Esophagus squamous epithelium (tissue), 5 donors: Measurements from ENCODE around the gene RBKS. TPM values are rescaled to one million over a fixed set of nuclear protein-coding genes. Genes with fewer than 3 reads are reported as not detected.
A peak's percentile ranks its signal among the peaks of the same experiment; 100 is the strongest.

ENCODE experiments used
- DNase-seq: peaks from one replicate; lab custom pipeline; 2025; lab: John Stamatoyannopoulos, UW
- H3K27ac ChIP-seq, 4 donors: fragments of 200-600 bp; sonication (generic); one replicate each; pipeline ENCODE4 v1.5.1; 2016 to 2019; ENCODE audit warnings: mild to moderate bottlenecking in 1 of 4
- H3K27me3 ChIP-seq, 4 donors: fragments of 200-600 bp; sonication (generic); 1 replicate in 3 of 4; 2 replicates in 1 of 4; pipeline versions ENCODE4 v1.5.1 to v1.6.0; 2017 to 2021; ENCODE audit warnings: antibody characterized with exemption in 1 of 4
- H3K36me3 ChIP-seq, 3 donors: fragments of 200-600 bp; sonication (generic); one replicate each; pipeline ENCODE4 v1.5.1; 2016 to 2019
- H3K4me1 ChIP-seq, 3 donors: fragments of 200-600 bp; sonication (generic); one replicate each; pipeline ENCODE4 v1.5.1; 2017 to 2019
- H3K4me3 ChIP-seq, 4 donors: fragments of 200-600 bp; sonication (generic); 1 replicate in 3 of 4; 2 replicates in 1 of 4; pipeline ENCODE4 v1.5.1; 2016 to 2019; ENCODE audit warnings: mild to moderate bottlenecking in 2 of 4, moderate library complexity in 1 of 4
- H3K9me3 ChIP-seq, 3 donors: fragments of 200-600 bp; sonication (generic); one replicate each; pipeline ENCODE4 v1.5.1; 2016 to 2019
- CTCF ChIP-seq, 6 experiments: fragments of 450-650 bp in 4 of 6; fragments of 200-600 bp in 2 of 6; sonication (generic) in 2 of 6; IDR thresholded peaks; one replicate each; pipeline ENCODE4 v1.5.1; 2016 to 2019; ENCODE audit warnings: antibody characterized with exemption in 6 of 6, mild to moderate bottlenecking in 4 of 6, moderate library complexity in 4 of 6
- POLR2A ChIP-seq, 4 donors: fragments of 450-650 bp; IDR thresholded peaks; one replicate each; pipeline ENCODE4 v1.6.1; 2017; ENCODE audit warnings: antibody characterized with exemption in 4 of 4, mild to moderate bottlenecking in 4 of 4, moderate library complexity in 3 of 4
- WGBS, 2 donors: methylation state at CpG; one replicate each; pipeline ENCODE4 v1.1.5; 2018; 5-methylcytosine and 5-hydroxymethylcytosine counted together
- intact Hi-C: fragments of 100-400 bp; cut with DNase I; formaldehyde crosslinking; loops from one replicate; pipeline ENCODE4 v1.15.0; 2022
- total RNA-seq, 4 donors: library from RNA; depleted of rRNA; stranded (reverse); fragments of >200 nt; gene quantifications; one replicate each; pipeline ENCODE4 v1.1.0, GENCODE V29; 2016
- donor health status: DM: yes; HTN: yes; CAD: no.

The RBKS gene
- total RNA-seq, 4 donors from 2014 or later: 1.4 to 5.2 (median 1.6) TPM

GRCh38 chr2:27889774-27890145 lies 427 bp downstream of the RBKS start:
- H3K36me3 ChIP-seq: no peaks in the 10 kb centered on the region
- intact Hi-C loops: no loop called here
- H3K4me1 ChIP-seq: peaks cover 7 to 43% (median 20%) of the 10 kb centered on the region in 3 donors
- no peaks in the 10 kb centered on the region for H3K27me3 ChIP-seq
- TF ChIP-seq CTCF (IDR thresholded peaks at IDR 0.05) (no peak), POLR2A (IDR thresholded peaks at IDR 0.05) (no peak)
- peak overlapping the region; percentile 69 to 94 (median 77) for H3K4me3 ChIP-seq
- 12 to 13% methylated on average over 8 to 9 of the region's 10 CpGs for WGBS, 2 donors
- H3K27ac ChIP-seq: peak overlapping the region; percentile 93 to 99 (median 96)
- no peaks in the 10 kb centered on the region for H3K9me3 ChIP-seq
- DNase-seq: no peak

- H3K27ac ChIP-seq: peak overlapping the region in 3 of 4 donors; percentile 30 to 99 (median 97)
- WGBS, 2 donors: 59 to 72% methylated on average over 3 of the region's 3 CpGs
- intact Hi-C loops: no loop called here
- peaks cover 7 to 43% (median 20%) of the 10 kb centered on the region in 3 donors for H3K4me1 ChIP-seq
- H3K9me3 ChIP-seq: no peaks in the 10 kb centered on the region
- no peak overlapping the region for H3K4me3 ChIP-seq
- TF ChIP-seq CTCF (IDR thresholded peaks at IDR 0.05): no peak
- TF ChIP-seq POLR2A (IDR thresholded peaks at IDR 0.05): no peak
- no peak for DNase-seq
- no peaks in the 10 kb centered on the region for H3K27me3 ChIP-seq
- H3K36me3 ChIP-seq: no peaks in the 10 kb centered on the region
These were observed 1.4 kb downstream of the RBKS start for GRCh38 chr2:27888790-27889189.

GRCh38 chr2:27887830-27888229 lies 2.4 kb downstream of the RBKS start:
- H3K36me3 ChIP-seq: no peaks in the 10 kb centered on the region
- H3K27me3 ChIP-seq: no peaks in the 10 kb centered on the region
- H3K4me3 ChIP-seq: no peak overlapping the region
- H3K27ac ChIP-seq: peak overlapping the region in 2 of 4 donors; percentile 97 to 99
- intact Hi-C loops: no loop called here
- TF ChIP-seq CTCF (IDR thresholded peaks at IDR 0.05) (no peak), POLR2A (IDR thresholded peaks at IDR 0.05) (no peak)
- H3K9me3 ChIP-seq: no peaks in the 10 kb centered on the region
- DNase-seq: no peak
- WGBS, 2 donors: 76 to 93% methylated on average over 3 of the region's 3 CpGs
- H3K4me1 ChIP-seq: peaks cover 7 to 37% (median 20%) of the 10 kb centered on the region in 3 donors

GRCh38 chr2:27887111-27887510 lies 3.1 kb downstream of the RBKS start:
- peaks cover 7 to 30% (median 20%) of the 10 kb centered on the region in 3 donors for H3K4me1 ChIP-seq
- 41 to 83% methylated on average over 2 of the region's 2 CpGs for WGBS, 2 donors
- TF ChIP-seq CTCF (IDR thresholded peaks at IDR 0.05) (no peak), POLR2A (IDR thresholded peaks at IDR 0.05) (no peak)
- DNase-seq: no peak
- no peak overlapping the region for H3K27ac ChIP-seq
- no peak overlapping the region for H3K4me3 ChIP-seq
- H3K9me3 ChIP-seq: no peaks in the 10 kb centered on the region
- no peaks in the 10 kb centered on the region for H3K36me3 ChIP-seq
- intact Hi-C loops: no loop called here
- H3K27me3 ChIP-seq: no peaks in the 10 kb centered on the region

- Histone ChIP-seq H3K4me1 (peaks cover 7 to 22% (median 15%) of the 10 kb centered on the region in 3 donors), H3K27ac (no peak overlapping the region), H3K9me3 (no peaks in the 10 kb centered on the region), H3K27me3 (no peaks in the 10 kb centered on the region), H3K4me3 (no peak overlapping the region), H3K36me3 (no peaks in the 10 kb centered on the region)
- no peak for DNase-seq
- WGBS, 2 donors: 86% methylated on average over 6 of the region's 6 CpGs
- TF ChIP-seq CTCF (IDR thresholded peaks at IDR 0.05) (no peak), POLR2A (IDR thresholded peaks at IDR 0.05) (no peak)
- intact Hi-C loops: no loop called here
These were observed 3.9 kb downstream of the RBKS start for GRCh38 chr2:27886322-27886721.
